K562 (cell line): Measurements from ENCODE around the gene AOC1. TPM values are rescaled to one million over a fixed set of nuclear protein-coding genes. Genes with fewer than 3 reads are reported as not detected.

Source experiments
- ATAC-seq: fragments of 200-7000 bp; cut with Tn5 transposase; 3 replicates; pipeline ENCODE4 v1.9.1; 2020; ENCODE audit warnings: moderate library complexity
- BruUV-seq: library from RNA; stranded (reverse); fragments of 400-500 nt; replicated peaks from 2 replicates; lab custom pipeline; 2021; lab: Mats Ljungman, UMichigan
- CTCF ChIA-PET: fragments of 300-600 bp; formaldehyde crosslinking; extraction: SDS; loops from one replicate; lab custom pipeline; 2021; ENCODE audit warnings: low intra/inter-chr PET ratio; lab: Yijun Ruan, JAX
- POLR2A ChIA-PET: fragments of 300-600, 350-650 bp; sonication (Branson Sonifier 250); formaldehyde crosslinking; extraction: SDS; loops from one replicate; lab custom pipeline; 2021; ENCODE audit warnings: antibody characterized with exemption, inconsistent platforms; lab: Yijun Ruan, JAX
- DNase-seq, 4 experiments: peaks; one replicate each; pipeline versions ENCODE4 v3.0.0 to v3.0.0-alpha.2; 2011 to 2018; ENCODE audit warnings: low spot score in 3 of 4, mixed read lengths in 3 of 4; ENCODE audit errors: extremely low read depth in 1 of 4
- FAIRE-seq: peaks from 2 replicates; lab custom pipeline; 2011; peaks lifted over from hg19 to GRCh38; lab: Jason Lieb, UNC
- H2AFZ ChIP-seq: 2 replicates; pipeline ENCODE4 v1.6.0; 2011; ENCODE audit warnings: low read depth, low read length, control low read depth, inconsistent platforms
- H3K27ac ChIP-seq: fragments of 200-600 bp; 3 replicates; pipeline ENCODE4 v1.8.0; 2011; ENCODE audit warnings: low read depth, mild to moderate bottlenecking, control low read depth, inconsistent platforms, low read length, moderate library complexity, mixed read lengths; ENCODE audit errors: extremely low read depth
- H3K27me3 ChIP-seq, 2 experiments: fragments of 300-600 bp in 1 of 2; 2 replicates in 1 of 2; 3 replicates in 1 of 2; pipeline versions ENCODE4 v1.6.0 to v1.8.0; 2011; ENCODE audit warnings: inconsistent platforms in 2 of 2, low read length in 2 of 2, mild to moderate bottlenecking in 1 of 2, mixed read lengths in 1 of 2, moderate library complexity in 1 of 2; ENCODE audit not compliant: control insufficient read depth in 2 of 2, insufficient read depth in 2 of 2
- H3K36me3 ChIP-seq: fragments of 300-600 bp; 3 replicates; pipeline ENCODE4 v1.8.0; 2011; ENCODE audit warnings: mild to moderate bottlenecking, low read length, inconsistent platforms; ENCODE audit not compliant: control insufficient read depth, insufficient read depth
- H3K4me1 ChIP-seq, 2 experiments: fragments of 200-600 bp in 1 of 2; replicated peaks in 1 of 2; 2 replicates in 1 of 2; 3 replicates in 1 of 2; pipeline versions ENCODE4 v1.5.1 to v1.8.0; 2011; ENCODE audit warnings: inconsistent platforms in 2 of 2, low read length in 2 of 2, mild to moderate bottlenecking in 1 of 2, mixed read lengths in 1 of 2, moderate library complexity in 1 of 2; ENCODE audit not compliant: control insufficient read depth in 2 of 2, insufficient read depth in 2 of 2
- H3K4me2 ChIP-seq: 2 replicates; pipeline ENCODE4 v1.6.1; 2011; ENCODE audit warnings: low read length, control low read depth, inconsistent platforms, mixed read lengths; ENCODE audit not compliant: insufficient read depth
- H3K4me3 ChIP-seq: fragments of 200-600 bp; sonication (generic), shearing (Covaris generic); 2 replicates; pipeline ENCODE4 v1.5.1; 2016; ENCODE audit warnings: control low read depth, inconsistent platforms
- H3K79me2 ChIP-seq: fragments of 200-600 bp; 3 replicates; pipeline ENCODE4 v1.8.0; 2011; ENCODE audit warnings: low read length, inconsistent platforms; ENCODE audit not compliant: control insufficient read depth, insufficient read depth
- H3K9ac ChIP-seq, 2 experiments: 2 replicates each; pipeline versions ENCODE4 v1.6.0 to v1.6.1; 2011; ENCODE audit warnings: low read depth in 2 of 2, low read length in 2 of 2, control low read depth in 1 of 2, inconsistent platforms in 1 of 2, mild to moderate bottlenecking in 1 of 2, mixed read lengths in 1 of 2; ENCODE audit not compliant: insufficient read depth in 1 of 2
- H3K9me1 ChIP-seq: one replicate; pipeline ENCODE4 v1.6.0; 2011; ENCODE audit warnings: inconsistent platforms, mild to moderate bottlenecking, low read length, moderate library complexity; ENCODE audit not compliant: control insufficient read depth, insufficient read depth
- H3K9me3 ChIP-seq: replicated peaks from 2 replicates; pipeline ENCODE4 v1.5.1; 2011; ENCODE audit warnings: low read depth, low read length, inconsistent platforms; ENCODE audit not compliant: control insufficient read depth, insufficient read depth
- H4K20me1 ChIP-seq: replicated peaks from 2 replicates; pipeline ENCODE4 v1.6.1; 2011; ENCODE audit warnings: low read length, inconsistent platforms, mixed read lengths; ENCODE audit not compliant: control insufficient read depth, insufficient read depth
- ZNF511 ChIP-seq: sonication (generic); formaldehyde crosslinking; IDR thresholded peaks from 2 replicates; pipeline ENCODE4 v1.8.0; 2022; ENCODE audit warnings: mild to moderate bottlenecking, missing genetic modification reagents
- WGBS: fragments of 100-300 bp; shearing (Covaris generic); methylation state at CpG from one replicate; pipeline ENCODE4 v1.1.6; 2016; ENCODE audit warnings: low coverage, mixed read lengths; ENCODE audit not compliant: insufficient coverage; ENCODE audit errors: missing lambda C conversion rate; 5-methylcytosine and 5-hydroxymethylcytosine counted together
- in situ Hi-C: fragments of 300-500 bp; cut with MboI; formaldehyde crosslinking; loops from 4 replicates; pipeline ENCODE4 v1.15.0; 2018; ENCODE audit warnings: inconsistent platforms, mixed read lengths
- intact Hi-C: fragments of 100-400 bp; cut with micrococcal nuclease; formaldehyde crosslinking; loops from 2 replicates; pipeline ENCODE4 v1.14.2; 2022
- polyA plus RNA-seq, 8 experiments: library from polyadenylated mRNA; depleted of rRNA in 4 of 8; stranded (reverse) in 5 of 8; unstranded in 3 of 8; fragments of >200 nt; fragmentation: Nextera tagmentation in 2 of 8; fragmentation: Illumina TruSeq in 1 of 8; extraction: Ambion mirVana in 2 of 8; extraction: Trizol in 1 of 8; gene quantifications; 2 replicates each; pipeline versions ENCODE4 v1.2.1 to v1.2.3, GENCODE V29; 2011 to 2014; ENCODE audit warnings: inconsistent platforms in 1 of 8, missing spikeins in 1 of 8
- total RNA-seq, 7 experiments: library from RNA; depleted of rRNA in 6 of 7; stranded (reverse); fragments of >200 nt in 6 of 7; fragmentation: Illumina TruSeq in 2 of 7; extraction: Trizol in 2 of 7; gene quantifications; 2 replicates each; pipeline versions ENCODE4 v1.2.1 to v1.2.3, GENCODE V29; 2011 to 2021; ENCODE audit warnings: low replicate concordance in 1 of 7
- TF ChIP-seq, protein P1 (sequence below), 2 experiments: IDR thresholded peaks; 2 replicates each; pipeline ENCODE4 v1.6.1; 2011; ENCODE audit warnings: borderline replicate concordance in 1 of 2, control low read depth in 1 of 2, low read depth in 1 of 2, low read length in 1 of 2, mild to moderate bottlenecking in 1 of 2, mixed read lengths in 1 of 2, moderate library complexity in 1 of 2; ENCODE audit not compliant: insufficient read depth in 1 of 2, insufficient read length in 1 of 2, poor library complexity in 1 of 2, severe bottlenecking in 1 of 2; ENCODE audit errors: extremely low read depth in 1 of 2

AOC1 gene
- total and polyA plus RNA-seq, 9 of the 15 experiments (the other 6 are each of a cell fraction or from before 2014, with no cell fraction given): not detected

GRCh38 chr7:150838965-150839650, 13.2 kb upstream of the AOC1 start:
- ChIA-PET CTCF (no interaction called here), POLR2A (interaction anchor here (0.5 to 0.8 kb wide), 4 partner anchors 15 to 1094 kb away, joined by 3 to 4 read pairs (median 3); no protein-coding TSS in a partner anchor)
- Histone ChIP-seq H3K4me1 (no peaks in the 10 kb centered on the region), H3K79me2 (no peaks in the 10 kb centered on the region), H3K4me2 (no peak overlapping the region), H3K9ac (no peak overlapping the region; a peak in 1 of 4 replicates), H4K20me1 (no peaks in the 10 kb centered on the region), H3K36me3 (no peaks in the 10 kb centered on the region), H3K27ac (no peak overlapping the region), H3K9me3 (no peaks in the 10 kb centered on the region), H3K9me1 (no peaks in the 10 kb centered on the region), H3K4me3 (no peak overlapping the region), H3K27me3 (peaks cover 36 to 57% of the 10 kb centered on the region in 2 experiments; a peak in 4 of 5 replicates), H2AFZ (no peak overlapping the region)
- ATAC-seq: peak; percentile 68; the same call in 2 of the 3 replicates
- BruUV-seq: no TSS peak
- TF ChIP-seq, protein P1, sequence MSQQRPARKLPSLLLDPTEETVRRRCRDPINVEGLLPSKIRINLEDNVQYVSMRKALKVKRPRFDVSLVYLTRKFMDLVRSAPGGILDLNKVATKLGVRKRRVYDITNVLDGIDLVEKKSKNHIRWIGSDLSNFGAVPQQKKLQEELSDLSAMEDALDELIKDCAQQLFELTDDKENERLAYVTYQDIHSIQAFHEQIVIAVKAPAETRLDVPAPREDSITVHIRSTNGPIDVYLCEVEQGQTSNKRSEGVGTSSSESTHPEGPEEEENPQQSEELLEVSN (IDR thresholded peaks at IDR 0.05; ENCODE audit: borderline replicate concordance in 1 of 2, extremely low read depth in 1 of 2, insufficient read depth in 1 of 2, insufficient read length in 1 of 2, low read depth in 1 of 2, low read length in 1 of 2, poor library complexity in 1 of 2, severe bottlenecking in 1 of 2): peak in 1 of 2 experiments; percentile 8
- no peak for TF ChIP-seq ZNF511 (CRISPR knock-in tag)
- in situ Hi-C loops (no loop called here), intact Hi-C loops (no loop called here)
- 1% methylated on average over 7 of the region's 7 CpGs for WGBS
- no peak for FAIRE-seq
- peak in 1 of 4 experiments; percentile 16 for DNase-seq
